ENCODE results near the gene CPT1A. TPM values are rescaled to one million over a fixed set of nuclear protein-coding genes. Genes with fewer than 3 reads are reported as not detected.

Gene CPT1A
- total RNA-seq, 1 experiment from 2014 or later: 24.1 TPM

DNA sequence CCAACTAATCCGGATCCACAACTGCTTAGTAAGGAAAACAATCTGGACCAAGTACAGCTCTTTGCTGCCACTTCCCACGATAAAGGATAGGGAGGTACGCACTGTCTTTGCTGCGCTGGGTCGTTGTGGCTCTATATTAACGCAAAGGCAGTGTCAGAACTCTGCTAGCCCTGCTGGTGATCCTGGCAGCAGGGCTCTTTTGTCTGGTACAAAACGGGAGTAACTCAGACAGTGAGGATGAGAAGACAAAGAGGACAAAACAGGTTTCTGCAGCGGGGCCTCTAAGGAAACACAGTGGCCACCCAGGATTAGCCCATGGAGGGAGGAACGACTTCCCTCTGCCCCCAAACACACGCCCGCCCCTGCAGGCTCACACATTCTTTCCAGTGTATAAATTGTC lies 131.3 kb downstream of the CPT1A start:
- no peak for DNase-seq (ENCODE audit: low read depth)

DNA sequence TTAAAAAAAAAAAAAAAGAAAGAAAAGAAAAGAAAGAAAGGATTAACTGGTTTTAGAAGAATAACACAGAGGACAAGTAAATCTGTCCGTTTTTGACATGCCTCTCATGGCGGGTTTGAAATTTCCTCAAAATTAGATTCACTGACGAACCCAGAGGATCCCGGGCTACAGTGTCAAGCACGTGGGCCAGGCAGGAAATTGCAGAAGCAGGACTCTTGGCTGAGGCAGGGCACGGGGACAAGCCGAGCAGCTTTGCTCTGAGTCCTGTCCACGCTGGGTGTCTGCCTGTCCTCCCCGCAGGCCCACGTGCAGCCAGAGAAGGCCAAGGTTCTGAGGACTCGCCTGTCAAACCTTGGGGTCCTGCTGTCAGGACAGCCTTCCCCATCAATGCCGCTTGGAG lies 132.7 kb downstream of the CPT1A start:
- no peak for DNase-seq (ENCODE audit: low read depth)

DNA sequence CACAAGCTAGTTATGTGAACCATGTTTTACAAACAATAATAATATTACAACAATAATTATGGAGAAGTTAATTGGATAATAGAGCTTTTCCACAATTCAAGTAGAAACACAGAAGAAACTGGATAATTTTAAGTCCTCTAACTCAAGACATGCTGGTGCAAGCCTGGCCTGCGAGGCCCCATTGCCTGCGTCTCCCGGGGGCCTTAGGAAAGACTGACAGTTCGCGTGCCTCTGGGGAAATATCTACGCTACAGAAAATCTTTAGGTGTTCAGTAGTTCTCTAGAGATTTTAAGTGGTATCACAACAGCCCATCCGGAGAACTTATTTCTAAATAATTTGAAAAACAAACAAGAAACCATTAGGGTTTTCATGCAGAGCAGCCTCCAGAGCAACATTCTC lies 134.2 kb downstream of the CPT1A start:
- DNase-seq (ENCODE audit: low read depth): no peak

DNA sequence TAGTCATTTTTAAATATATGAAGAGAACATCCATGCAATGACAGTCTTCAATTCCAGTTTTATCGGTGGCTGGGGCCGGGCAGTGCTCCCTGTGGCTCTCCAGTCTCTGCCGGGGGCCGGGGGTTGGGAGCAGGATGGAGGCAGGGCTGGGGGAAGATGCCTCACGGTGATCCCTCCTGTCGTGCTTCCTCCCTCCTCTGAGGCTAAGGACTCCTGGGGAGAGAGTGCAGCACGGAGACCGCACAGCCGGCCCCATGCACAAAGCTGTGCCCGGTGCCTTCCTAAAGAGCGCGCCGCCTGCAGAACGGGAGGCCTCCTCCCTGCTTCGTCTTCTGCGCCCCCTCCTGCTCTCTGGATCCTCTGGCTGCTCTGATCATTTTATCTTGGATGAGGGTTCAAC lies 136.8 kb downstream of the CPT1A start:
- no peak for DNase-seq (ENCODE audit: low read depth)

Other genes starting within 250 kb of the CPT1A start
- not detected in 2 replicates for gene GAL, start 157.4 kb downstream of the CPT1A start, total RNA-seq (2014; rRNA removed; shearing (Covaris generic))
- 5.5 and 12.8 TPM in 2 replicates for gene TESMIN, start 90.4 kb downstream of the CPT1A start, total RNA-seq (2014; rRNA removed; shearing (Covaris generic))
- gene MRPL21, start 61.9 kb upstream of the CPT1A start, total RNA-seq (2014; rRNA removed; shearing (Covaris generic)): 59.6 and 75.3 TPM in 2 replicates
- gene IGHMBP2, start 62.0 kb upstream of the CPT1A start, total RNA-seq (2014; rRNA removed; shearing (Covaris generic)): 3.3 and 9.4 TPM in 2 replicates
- not detected in 2 replicates for gene MRGPRD, start 139.1 kb upstream of the CPT1A start, total RNA-seq (2014; rRNA removed; shearing (Covaris generic))
- gene MRGPRF, start 171.3 kb upstream of the CPT1A start, total RNA-seq (2014; rRNA removed; shearing (Covaris generic)): 0.25 TPM in 1 of 2 replicates, not detected in the other
- 3.0 and 4.0 TPM in 2 replicates for gene TPCN2, start 207.0 kb upstream of the CPT1A start, total RNA-seq (2014; rRNA removed; shearing (Covaris generic))